RWPE1 (cell line): ENCODE data around the gene PIGL.
"Not testable (repeated sequence)": the region's sequence is repeated elsewhere in the genome, so short reads cannot be mapped to it uniquely, and the experiment has no call there.

ENCODE experiments used
- CTCF ChIA-PET: fragments of 350-600 bp; sonication (Branson Sonifier 250); formaldehyde crosslinking; extraction: SDS; loops from one replicate; lab custom pipeline; 2021; lab: Yijun Ruan, JAX
- POLR2A ChIA-PET: fragments of 400-600 bp; formaldehyde crosslinking; extraction: SDS; loops from one replicate; lab custom pipeline; 2020; ENCODE audit warnings: antibody characterized with exemption; ENCODE audit not compliant: low non-redundant PET; lab: Yijun Ruan, JAX
- DNase-seq: peaks from one replicate; pipeline ENCODE4 v3.0.0; 2012; ENCODE audit warnings: low spot score
- H3K27ac ChIP-seq: fragments of 450-650 bp; 2 replicates; pipeline ENCODE4 v1.5.1; 2017
- TF ChIP-seq, protein P1 (sequence below): fragments of 450-650 bp; conservative IDR thresholded peaks from 2 replicates; pipeline ENCODE4 v1.5.1; 2017; ENCODE audit warnings: low read depth, mild to moderate bottlenecking

Gene PIGL

DNA sequence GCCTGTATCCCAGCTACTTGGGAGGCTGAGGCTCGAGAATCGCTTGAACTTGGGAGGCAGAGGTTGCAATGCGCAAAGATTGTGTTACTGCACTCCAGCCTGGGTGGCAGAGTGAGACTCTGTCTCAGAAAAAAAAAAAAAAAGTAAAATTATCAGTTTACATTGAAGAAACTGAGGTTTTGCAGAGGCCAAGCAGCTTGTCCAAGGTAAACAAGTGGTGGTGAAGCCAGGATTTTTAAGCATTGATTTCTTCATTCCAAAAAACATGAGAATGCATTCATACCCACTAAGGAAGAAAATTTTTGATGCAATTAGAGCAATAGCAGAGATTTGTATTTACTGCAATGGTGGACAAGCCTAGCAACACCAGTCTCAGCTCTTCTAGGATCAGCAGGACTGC, 83.5 kb downstream of the PIGL start:
- POLR2A ChIA-PET, result no interaction called here
- CTCF ChIA-PET, result no interaction called here
- TF ChIP-seq, protein P1, sequence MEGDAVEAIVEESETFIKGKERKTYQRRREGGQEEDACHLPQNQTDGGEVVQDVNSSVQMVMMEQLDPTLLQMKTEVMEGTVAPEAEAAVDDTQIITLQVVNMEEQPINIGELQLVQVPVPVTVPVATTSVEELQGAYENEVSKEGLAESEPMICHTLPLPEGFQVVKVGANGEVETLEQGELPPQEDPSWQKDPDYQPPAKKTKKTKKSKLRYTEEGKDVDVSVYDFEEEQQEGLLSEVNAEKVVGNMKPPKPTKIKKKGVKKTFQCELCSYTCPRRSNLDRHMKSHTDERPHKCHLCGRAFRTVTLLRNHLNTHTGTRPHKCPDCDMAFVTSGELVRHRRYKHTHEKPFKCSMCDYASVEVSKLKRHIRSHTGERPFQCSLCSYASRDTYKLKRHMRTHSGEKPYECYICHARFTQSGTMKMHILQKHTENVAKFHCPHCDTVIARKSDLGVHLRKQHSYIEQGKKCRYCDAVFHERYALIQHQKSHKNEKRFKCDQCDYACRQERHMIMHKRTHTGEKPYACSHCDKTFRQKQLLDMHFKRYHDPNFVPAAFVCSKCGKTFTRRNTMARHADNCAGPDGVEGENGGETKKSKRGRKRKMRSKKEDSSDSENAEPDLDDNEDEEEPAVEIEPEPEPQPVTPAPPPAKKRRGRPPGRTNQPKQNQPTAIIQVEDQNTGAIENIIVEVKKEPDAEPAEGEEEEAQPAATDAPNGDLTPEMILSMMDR, result no peak
- no peak for DNase-seq
- H3K27ac ChIP-seq, result no peak overlapping the region

DNA sequence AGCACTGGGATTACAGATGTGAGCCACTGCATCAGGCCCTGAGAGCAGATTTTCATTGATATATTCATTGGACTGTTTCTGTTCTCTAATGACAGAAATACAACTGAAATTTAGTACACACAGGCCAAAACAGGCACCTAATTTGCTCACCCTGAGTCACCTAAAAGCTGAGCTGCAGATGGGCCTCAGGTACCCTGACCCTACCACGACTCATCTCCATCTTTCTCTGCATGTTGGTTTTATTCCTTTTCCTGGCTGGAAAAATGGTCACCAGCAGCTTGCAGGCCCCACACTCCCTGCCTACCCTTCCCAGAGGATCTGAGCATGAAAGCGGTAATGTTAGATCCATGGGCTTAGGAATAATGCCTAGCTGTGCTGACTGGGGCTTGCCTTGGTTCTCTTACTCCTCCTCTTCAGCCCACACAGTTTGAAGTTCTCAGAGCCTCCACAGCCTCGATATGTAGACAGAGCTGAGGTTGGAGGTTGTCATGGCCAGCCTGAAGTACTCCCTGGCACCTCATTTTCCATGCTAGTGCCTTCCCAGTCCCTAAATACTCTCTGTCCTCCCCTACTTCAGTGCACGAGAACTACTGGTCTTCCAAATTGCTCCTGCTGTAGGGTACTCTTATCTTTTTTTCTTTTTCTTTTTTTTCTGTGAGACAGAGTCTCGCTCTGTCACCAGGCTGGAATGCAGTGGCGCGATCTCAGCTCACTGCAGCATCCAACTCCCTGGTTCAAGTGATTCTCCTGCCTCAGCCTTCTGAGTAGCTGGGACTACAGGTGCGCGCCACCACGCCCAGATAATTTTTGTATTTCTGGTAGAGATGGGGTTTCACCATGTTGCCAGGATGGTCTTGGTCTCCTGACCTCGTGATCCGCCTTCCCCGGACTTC, 85.2 kb downstream of the PIGL start:
- TF ChIP-seq, protein P1, result no peak
- ChIA-PET POLR2A (no interaction called here), CTCF (no interaction called here)
- H3K27ac ChIP-seq, result peak overlapping the region; percentile 30; the same call in 1 of the 2 replicates
- no peak for DNase-seq

- no peak for DNase-seq
- ChIA-PET CTCF (no interaction called here), POLR2A (no interaction called here)
- TF ChIP-seq, protein P1, result no peak
- H3K27ac ChIP-seq, result no peak overlapping the region
Observed at GRCh38 chr17:16302856-16303255, 85.8 kb downstream of the PIGL start.

DNA sequence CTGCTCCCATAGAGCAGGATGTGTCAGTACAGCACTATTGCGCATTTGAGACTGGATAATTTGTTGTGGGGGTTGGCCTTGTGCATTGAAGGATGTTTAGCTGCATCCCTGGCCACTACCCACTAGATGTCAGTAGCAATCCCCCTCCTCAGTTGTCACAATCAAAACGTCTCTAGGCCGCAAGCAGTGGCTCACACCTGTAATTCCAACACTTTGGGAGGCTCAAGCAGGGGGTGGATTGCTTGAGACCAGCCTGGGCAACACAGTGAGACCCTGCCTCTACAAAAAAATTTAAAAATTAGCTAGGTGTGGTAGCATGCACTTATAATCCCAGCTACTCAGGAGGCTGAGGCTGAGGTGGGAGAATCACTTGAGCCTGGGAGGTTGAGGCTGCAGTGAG, 87.8 kb downstream of the PIGL start:
- ChIA-PET POLR2A (no interaction called here), CTCF (interaction anchor here (0.6 to 1.2 kb wide), 2 partner anchors 13 to 39 kb away, joined by 4 to 5 read pairs; no protein-coding TSS in a partner anchor)
- H3K27ac ChIP-seq, result no peak overlapping the region

GRCh38 chr17:16306211-16306610, 89.2 kb downstream of the PIGL start:
- DNase-seq, result no peak
- ChIA-PET CTCF (no interaction called here), POLR2A (no interaction called here)
- H3K27ac ChIP-seq, result no peak overlapping the region
- TF ChIP-seq, protein P1, result no peak

More for the DNA sequence above, 87.8 kb downstream of the PIGL start:
- no peak for DNase-seq
- TF ChIP-seq, protein P1, result peak; percentile 42; the same call in 1 of the 2 replicates

- CTCF ChIA-PET, H3K27ac ChIP-seq, DNase-seq, POLR2A ChIA-PET: not testable (repeated sequence)
Observed at GRCh38 chr17:16312061-16312460, 95.1 kb downstream of the PIGL start.
